ENCODE data around the gene ZNF511. TPM values are rescaled to one million over a fixed set of nuclear protein-coding genes. Genes with fewer than 3 reads are reported as not detected.

ZNF511 gene
- total RNA-seq, 1 experiment from 2014 or later = 89.4 TPM

DNA sequence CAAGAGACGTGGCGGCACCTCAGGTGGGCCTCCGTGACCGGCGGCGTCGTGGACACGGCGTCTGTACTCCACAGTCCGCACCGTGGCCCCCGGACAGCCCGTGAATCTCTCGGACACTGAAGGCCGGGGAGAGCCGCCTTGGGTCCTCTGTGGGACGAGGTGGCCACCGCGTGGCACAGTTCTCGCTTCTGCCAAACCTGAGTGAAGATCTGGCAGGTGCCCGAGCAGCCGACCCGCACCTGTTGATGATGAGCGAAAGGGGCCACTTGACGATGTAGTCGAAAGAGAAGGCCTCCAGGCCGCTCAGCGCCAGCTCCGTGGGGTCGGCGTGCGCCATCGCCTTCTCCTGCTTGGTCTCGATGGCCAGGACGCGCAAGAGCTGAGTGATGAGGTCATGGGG, 23.5 kb upstream of the ZNF511 start:
- no peak overlapping the region for H3K27ac ChIP-seq (ENCODE audit: insufficient read length, low read depth, low read length)
- no peak overlapping the region for H3T11ph ChIP-seq (ENCODE audit: low read length)

More for the DNA sequence above, 23.5 kb upstream of the ZNF511 start:
- Histone ChIP-seq H3K56ac (ENCODE audit: insufficient read length, low read depth, low read length) (no peak overlapping the region), H3K79me2 (ENCODE audit: insufficient read depth, low read length) (no peaks in the 10 kb centered on the region), H3K23me2 (ENCODE audit: insufficient read length, low read depth, low read length, poor library complexity, severe bottlenecking) (no peaks in the 10 kb centered on the region), H2AFZ (ENCODE audit: low read length) (no peak overlapping the region), H2BK15ac (ENCODE audit: low read depth, low read length) (no peak overlapping the region), H3K23ac (ENCODE audit: insufficient read length, low read depth, low read length) (no peak overlapping the region), H2AK5ac (ENCODE audit: insufficient read length, low read length) (no peak overlapping the region), H4K20me1 (ENCODE audit: control insufficient read depth, insufficient read depth, insufficient read length) (no peaks in the 10 kb centered on the region), H2BK12ac (ENCODE audit: insufficient read length, low read depth, low read length) (no peak overlapping the region), H2BK20ac (ENCODE audit: low read depth, low read length, poor library complexity, severe bottlenecking) (no peak overlapping the region), H3K79me1 (ENCODE audit: insufficient read depth, low read depth, low read length, poor library complexity, severe bottlenecking) (no peaks in the 10 kb centered on the region), H4K8ac (replicated peaks; ENCODE audit: insufficient read length, low read depth, low read length) (no peak overlapping the region), H2BK120ac (ENCODE audit: low read depth, low read length, poor library complexity, severe bottlenecking) (no peak overlapping the region), H3K18ac (ENCODE audit: insufficient read length, low read depth, low read length) (no peak overlapping the region), H4K5ac (ENCODE audit: insufficient read length, low read depth, low read length) (no peak overlapping the region), H3K9ac (ENCODE audit: extremely low read depth, insufficient read length, low read length) (no peak overlapping the region), H3K9me3 (ENCODE audit: control insufficient read depth, low read depth, low read length) (no peaks in the 10 kb centered on the region), H3K27me3 (ENCODE audit: insufficient read depth, low read length) (no peaks in the 10 kb centered on the region), H3K4me2 (ENCODE audit: insufficient read depth, insufficient read length, low read length) (no peak overlapping the region), H3K14ac (ENCODE audit: insufficient read depth, low read length) (no peak overlapping the region), H2BK5ac (ENCODE audit: insufficient read length, low read length) (no peak overlapping the region), H3K4ac (ENCODE audit: low read depth, low read length) (no peak overlapping the region), H4K91ac (ENCODE audit: insufficient read length, low read depth, low read length) (no peak overlapping the region), H3K4me1 (ENCODE audit: insufficient read depth, low read length) (no peaks in the 10 kb centered on the region)
- Mint-ChIP-seq H3K27me3 (ENCODE audit: low read depth) (no peaks in the 10 kb centered on the region), H3K36me3 (ENCODE audit: insufficient read depth in 1 of 3, low read depth in 3 of 3) (peaks cover 24 to 77% (median 72%) of the 10 kb centered on the region in 3 experiments; a peak in 6 of 7 replicates), H3K9me3 (no peaks in the 10 kb centered on the region), H3K4me1 (no peaks in the 10 kb centered on the region), H3K4me3 (no peak overlapping the region), H3K27ac (no peak overlapping the region)
- DNase-seq = no peak
- no CpG with 5 or more reads among the region's 36 CpGs for WGBS (ENCODE audit: extremely low coverage, insufficient read length, low lambda C conversion rate)
- TF ChIP-seq, protein P1, sequence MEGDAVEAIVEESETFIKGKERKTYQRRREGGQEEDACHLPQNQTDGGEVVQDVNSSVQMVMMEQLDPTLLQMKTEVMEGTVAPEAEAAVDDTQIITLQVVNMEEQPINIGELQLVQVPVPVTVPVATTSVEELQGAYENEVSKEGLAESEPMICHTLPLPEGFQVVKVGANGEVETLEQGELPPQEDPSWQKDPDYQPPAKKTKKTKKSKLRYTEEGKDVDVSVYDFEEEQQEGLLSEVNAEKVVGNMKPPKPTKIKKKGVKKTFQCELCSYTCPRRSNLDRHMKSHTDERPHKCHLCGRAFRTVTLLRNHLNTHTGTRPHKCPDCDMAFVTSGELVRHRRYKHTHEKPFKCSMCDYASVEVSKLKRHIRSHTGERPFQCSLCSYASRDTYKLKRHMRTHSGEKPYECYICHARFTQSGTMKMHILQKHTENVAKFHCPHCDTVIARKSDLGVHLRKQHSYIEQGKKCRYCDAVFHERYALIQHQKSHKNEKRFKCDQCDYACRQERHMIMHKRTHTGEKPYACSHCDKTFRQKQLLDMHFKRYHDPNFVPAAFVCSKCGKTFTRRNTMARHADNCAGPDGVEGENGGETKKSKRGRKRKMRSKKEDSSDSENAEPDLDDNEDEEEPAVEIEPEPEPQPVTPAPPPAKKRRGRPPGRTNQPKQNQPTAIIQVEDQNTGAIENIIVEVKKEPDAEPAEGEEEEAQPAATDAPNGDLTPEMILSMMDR (conservative IDR thresholded peaks at IDR 0.05) = no peak
